Measurements from ENCODE around the gene PRC1.

DNA sequence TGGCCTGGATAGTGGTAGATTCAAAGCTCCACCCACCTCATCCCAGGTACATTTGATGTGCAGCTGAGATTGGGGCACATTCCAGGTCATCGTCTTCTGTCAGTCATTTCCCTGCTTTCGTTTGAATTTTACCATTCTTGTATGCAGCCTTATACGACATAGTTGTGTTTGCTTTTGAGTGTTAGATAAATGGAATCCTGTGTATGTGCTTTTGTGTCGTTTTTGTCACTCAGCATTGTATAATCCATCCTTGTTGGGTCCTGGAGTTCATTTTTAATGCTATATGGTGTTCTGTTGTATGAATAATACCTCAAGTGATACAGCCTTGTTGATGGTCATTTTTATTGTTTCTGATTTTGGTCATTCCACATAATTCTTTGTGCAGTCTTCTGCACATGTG, 32.3 kb downstream of the PRC1 start:
- TF ChIP-seq, protein P1, sequence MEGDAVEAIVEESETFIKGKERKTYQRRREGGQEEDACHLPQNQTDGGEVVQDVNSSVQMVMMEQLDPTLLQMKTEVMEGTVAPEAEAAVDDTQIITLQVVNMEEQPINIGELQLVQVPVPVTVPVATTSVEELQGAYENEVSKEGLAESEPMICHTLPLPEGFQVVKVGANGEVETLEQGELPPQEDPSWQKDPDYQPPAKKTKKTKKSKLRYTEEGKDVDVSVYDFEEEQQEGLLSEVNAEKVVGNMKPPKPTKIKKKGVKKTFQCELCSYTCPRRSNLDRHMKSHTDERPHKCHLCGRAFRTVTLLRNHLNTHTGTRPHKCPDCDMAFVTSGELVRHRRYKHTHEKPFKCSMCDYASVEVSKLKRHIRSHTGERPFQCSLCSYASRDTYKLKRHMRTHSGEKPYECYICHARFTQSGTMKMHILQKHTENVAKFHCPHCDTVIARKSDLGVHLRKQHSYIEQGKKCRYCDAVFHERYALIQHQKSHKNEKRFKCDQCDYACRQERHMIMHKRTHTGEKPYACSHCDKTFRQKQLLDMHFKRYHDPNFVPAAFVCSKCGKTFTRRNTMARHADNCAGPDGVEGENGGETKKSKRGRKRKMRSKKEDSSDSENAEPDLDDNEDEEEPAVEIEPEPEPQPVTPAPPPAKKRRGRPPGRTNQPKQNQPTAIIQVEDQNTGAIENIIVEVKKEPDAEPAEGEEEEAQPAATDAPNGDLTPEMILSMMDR (IDR thresholded peaks at IDR 0.05): no peak
- TF ChIP-seq POLR2A (IDR thresholded peaks at IDR 0.05): no peak
